Measurements from ENCODE around the gene SLC6A9. TPM values are rescaled to one million over a fixed set of nuclear protein-coding genes. Genes with fewer than 3 reads are reported as not detected.

The SLC6A9 gene
- total RNA-seq, 4 donors from 2014 or later, result 0.31 to 7.4 (median 4.0) TPM

DNA sequence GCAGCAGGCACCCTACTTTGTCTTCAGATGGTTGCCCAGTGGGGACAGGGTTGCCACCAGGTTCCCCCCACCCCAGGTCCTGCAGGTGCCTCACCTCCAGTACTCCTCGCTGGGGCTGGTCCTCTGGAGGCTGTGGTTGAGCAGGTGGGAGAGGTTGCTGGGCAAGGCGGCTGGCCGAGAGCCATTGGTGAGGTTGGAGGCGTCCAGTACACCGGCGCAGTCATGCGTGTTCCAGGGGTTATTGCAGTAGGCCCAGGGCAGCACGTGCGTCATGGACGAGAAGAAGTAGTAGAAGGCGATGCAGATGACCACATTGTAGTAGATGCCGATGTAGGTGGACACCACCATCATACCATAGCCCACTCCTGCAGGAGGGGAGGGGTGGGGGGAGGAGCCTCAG lies 23.0 kb downstream of the SLC6A9 start:
- DNase-seq (ENCODE audit: low spot score) (no peak), ATAC-seq (ENCODE audit: low FRiP score) (no peak)
- no peak for TF ChIP-seq CTCF (IDR thresholded peaks at IDR 0.05)

GRCh38 chr1:44002606-44003157 lies 28.6 kb downstream of the SLC6A9 start:
- TF ChIP-seq CTCF (IDR thresholded peaks at IDR 0.05), result no peak

GRCh38 chr1:44002165-44002564 lies 29.1 kb downstream of the SLC6A9 start:
- ATAC-seq (ENCODE audit: low FRiP score) (no peak), DNase-seq (ENCODE audit: low spot score) (no peak)
- no peak for TF ChIP-seq CTCF (IDR thresholded peaks at IDR 0.05)

More at GRCh38 chr1:44002606-44003157, 28.6 kb downstream of the SLC6A9 start:
- ATAC-seq (ENCODE audit: low FRiP score) (no peak), DNase-seq (ENCODE audit: low spot score) (no peak)

GRCh38 chr1:44000122-44000665 lies 31.1 kb downstream of the SLC6A9 start:
- DNase-seq (ENCODE audit: low spot score) (no peak), ATAC-seq (ENCODE audit: low FRiP score) (no peak)
- TF ChIP-seq CTCF (IDR thresholded peaks at IDR 0.05), result no peak

GRCh38 chr1:43999455-43999854 lies 31.8 kb downstream of the SLC6A9 start:
- DNase-seq (ENCODE audit: low spot score) (no peak), ATAC-seq (ENCODE audit: low FRiP score) (peak; percentile 26)
- TF ChIP-seq CTCF (IDR thresholded peaks at IDR 0.05), result no peak

DNA sequence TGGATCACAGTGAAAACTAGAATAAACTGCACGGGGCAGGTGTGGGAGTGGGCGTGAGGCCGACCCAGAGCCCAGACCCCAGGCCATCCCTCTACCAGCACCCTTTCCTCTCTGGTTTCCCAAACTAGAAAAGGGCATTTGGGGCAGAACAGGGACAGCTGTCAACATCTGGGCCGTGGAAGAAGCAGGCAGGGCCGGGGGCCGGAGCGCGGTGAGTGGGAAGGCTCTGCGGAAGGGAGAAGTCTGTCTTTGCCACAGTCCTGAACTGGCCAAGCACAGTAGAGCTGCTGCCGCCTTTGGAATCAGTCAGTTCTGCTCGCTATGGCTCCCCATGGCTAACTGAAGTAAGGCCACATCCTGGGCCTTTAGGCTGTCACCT lies 33.3 kb downstream of the SLC6A9 start:
- no peak for ATAC-seq (ENCODE audit: low FRiP score)
- DNase-seq (ENCODE audit: low spot score), result no peak
- no peak for TF ChIP-seq CTCF (IDR thresholded peaks at IDR 0.05)

DNA sequence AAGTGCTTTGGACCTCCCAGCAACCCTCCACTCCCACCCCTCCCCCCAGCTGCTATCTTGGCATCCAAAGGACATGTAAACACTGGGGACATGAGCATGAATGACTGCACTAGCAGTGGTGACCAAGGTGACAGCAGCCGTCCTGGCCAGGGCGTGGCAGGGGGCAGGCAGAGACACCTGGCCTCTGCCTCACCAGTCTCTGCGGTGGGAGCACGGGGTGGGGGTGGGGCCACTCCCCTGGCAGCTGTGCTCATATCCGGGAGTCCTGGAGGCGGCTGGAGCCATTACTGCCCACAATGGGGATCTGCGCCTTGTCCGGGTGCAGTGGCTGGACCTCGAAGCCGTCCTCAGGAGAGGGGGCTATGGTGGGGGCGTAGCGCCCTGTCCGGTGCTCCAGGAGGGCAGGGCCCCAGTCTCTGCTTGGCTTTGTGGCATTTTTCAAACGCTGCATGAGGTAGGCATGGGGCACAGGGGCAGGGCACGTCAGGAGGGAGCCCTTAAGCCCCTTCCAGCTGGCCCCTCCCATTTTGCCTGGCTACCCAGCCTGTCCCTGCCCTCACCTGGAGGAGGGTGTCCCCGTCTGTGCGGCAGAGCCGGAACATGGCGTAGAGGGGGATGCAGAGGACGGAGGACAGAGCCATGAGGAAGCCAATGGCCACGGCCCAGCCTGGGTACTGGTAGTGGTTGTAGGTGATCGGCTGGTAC lies 33.8 kb downstream of the SLC6A9 start:
- no peak for DNase-seq (ENCODE audit: low spot score)
- ATAC-seq (ENCODE audit: low FRiP score), result no peak
- TF ChIP-seq CTCF (IDR thresholded peaks at IDR 0.05), result no peak
